GM18498 (cell line): ENCODE data around the gene PXMP4.
"Not testable (repeated sequence)": the region's sequence is repeated elsewhere in the genome, so short reads cannot be mapped to it uniquely, and the experiment has no call there.

Experiments
- ATAC-seq: cut with Tn5 transposase; IDR thresholded peaks from one replicate; pipeline ENCODE4 v1.9.1; 2021; ENCODE audit warnings: mild to moderate bottlenecking, moderate library complexity; ENCODE audit not compliant: unreplicated experiment

Gene PXMP4

GRCh38 chr20:33704197-33704924 lies 15.7 kb downstream of the PXMP4 start:
- ATAC-seq = no peak

- no peak for ATAC-seq
Measured at GRCh38 chr20:33703498-33704137, 16.5 kb downstream of the PXMP4 start.

GRCh38 chr20:33702861-33703260 lies 17.2 kb downstream of the PXMP4 start:
- no peak for ATAC-seq

GRCh38 chr20:33701629-33702450 lies 18.3 kb downstream of the PXMP4 start:
- ATAC-seq = no peak

GRCh38 chr20:33700696-33701441 lies 19.2 kb downstream of the PXMP4 start:
- ATAC-seq = not testable (repeated sequence)

GRCh38 chr20:33698966-33699365 lies 21.1 kb downstream of the PXMP4 start:
- not testable (repeated sequence) for ATAC-seq

- ATAC-seq = no peak
Measured at GRCh38 chr20:33697129-33697528, 23.0 kb downstream of the PXMP4 start.

- ATAC-seq = no peak
Measured at GRCh38 chr20:33696448-33696847, 23.7 kb downstream of the PXMP4 start.

GRCh38 chr20:33694639-33695012 lies 25.5 kb downstream of the PXMP4 start:
- no peak for ATAC-seq

- no peak for ATAC-seq
Measured at GRCh38 chr20:33693741-33694638, 26.1 kb downstream of the PXMP4 start.

- no peak for ATAC-seq
Measured at GRCh38 chr20:33693289-33693688, 26.8 kb downstream of the PXMP4 start.

- no peak for ATAC-seq
Measured at GRCh38 chr20:33689973-33690372, 30.1 kb downstream of the PXMP4 start.

- ATAC-seq = no peak
Measured at GRCh38 chr20:33689493-33689892, 30.6 kb downstream of the PXMP4 start.

GRCh38 chr20:33688938-33689424 lies 31.1 kb downstream of the PXMP4 start:
- no peak for ATAC-seq

GRCh38 chr20:33687993-33688937 lies 31.8 kb downstream of the PXMP4 start:
- ATAC-seq = no peak

GRCh38 chr20:33687370-33687915 lies 32.7 kb downstream of the PXMP4 start:
- ATAC-seq = no peak

GRCh38 chr20:33686984-33687366 lies 33.1 kb downstream of the PXMP4 start:
- no peak for ATAC-seq
